ENCODE results near the gene CNST.

- TF ChIP-seq CTCF (conservative IDR thresholded peaks at IDR 0.05; ENCODE audit: low read length) (no peak), EZH2phosphoT487 (IDR thresholded peaks at IDR 0.05; ENCODE audit: borderline replicate concordance) (no peak)
These were observed 28.8 kb upstream of the CNST start for GRCh38 chr1:246537441-246537840.

All from Loucy (cell line).